Tongue (tissue), 2 donors: ENCODE data around the gene HOXB4. TPM values are rescaled to one million over a fixed set of nuclear protein-coding genes. Genes with fewer than 3 reads are reported as not detected.
A peak's percentile ranks its signal among the peaks of the same experiment; 100 is the strongest.

Experiments used
- DNase-seq: peaks from one replicate; pipeline ENCODE4 v3.0.0-alpha.2; 2015
- total RNA-seq: library from RNA; depleted of rRNA; stranded (reverse); fragments of >200 nt; gene quantifications from one replicate; pipeline ENCODE4 v1.2.3, GENCODE V29; 2014

HOXB4 gene
- total RNA-seq, 1 donor from 2014 or later: 0.92 TPM

GRCh38 chr17:48615047-48615962 lies 37.2 kb upstream of the HOXB4 start, which contains the start of gene HOXB8:
HOXB8 (minus strand) TSS chr17:48615292; CDS start chr17:48614704, 588 bp downstream.
- DNase-seq: no peak

- DNase-seq: no peak
These were observed 35.9 kb upstream of the HOXB4 start for GRCh38 chr17:48613862-48614694.

GRCh38 chr17:48612854-48613691 lies 34.9 kb upstream of the HOXB4 start:
- DNase-seq: peak; percentile 51

DNA sequence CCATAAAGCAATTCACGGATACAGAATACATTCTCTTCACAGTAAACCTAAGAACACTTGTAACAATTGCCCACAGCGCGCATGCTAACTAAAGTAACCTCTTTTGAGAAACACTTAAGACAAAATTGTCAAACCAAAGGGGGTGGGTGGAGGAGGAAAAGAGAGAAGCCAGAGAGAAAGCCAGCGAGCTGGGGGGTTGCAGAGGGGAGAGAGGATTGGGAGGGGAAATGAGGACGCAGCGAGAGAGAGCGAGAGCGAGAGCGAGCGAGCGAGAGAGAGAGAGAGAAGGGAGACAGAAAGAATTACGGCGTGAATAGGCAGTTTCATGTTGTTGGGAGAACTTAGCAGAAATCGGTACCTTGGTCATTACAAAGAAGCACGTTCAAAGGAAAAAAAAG lies 34.3 kb upstream of the HOXB4 start:
- DNase-seq: no peak

GRCh38 chr17:48611681-48612455 lies 33.7 kb upstream of the HOXB4 start:
- DNase-seq: no peak

DNA sequence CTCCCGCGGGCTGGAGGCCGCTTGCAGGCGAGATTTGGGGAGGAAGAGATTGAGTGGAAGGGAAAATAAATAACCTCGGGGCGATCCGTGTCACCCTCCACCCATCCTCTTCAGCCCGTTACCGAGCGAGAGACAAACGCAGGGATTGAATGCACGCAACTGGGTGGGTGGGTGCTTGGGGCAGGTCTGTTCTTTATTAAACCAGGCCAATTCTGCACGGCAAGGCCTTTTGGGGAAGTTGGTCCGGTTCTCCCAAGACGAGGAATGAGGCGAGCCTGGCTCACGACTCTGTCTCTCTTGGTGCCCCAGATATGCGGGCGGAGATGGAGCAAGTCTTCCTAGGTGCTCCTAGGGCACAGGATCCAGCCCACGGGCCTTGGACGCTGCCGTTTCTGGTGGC lies 33.1 kb upstream of the HOXB4 start:
- no peak for DNase-seq

DNA sequence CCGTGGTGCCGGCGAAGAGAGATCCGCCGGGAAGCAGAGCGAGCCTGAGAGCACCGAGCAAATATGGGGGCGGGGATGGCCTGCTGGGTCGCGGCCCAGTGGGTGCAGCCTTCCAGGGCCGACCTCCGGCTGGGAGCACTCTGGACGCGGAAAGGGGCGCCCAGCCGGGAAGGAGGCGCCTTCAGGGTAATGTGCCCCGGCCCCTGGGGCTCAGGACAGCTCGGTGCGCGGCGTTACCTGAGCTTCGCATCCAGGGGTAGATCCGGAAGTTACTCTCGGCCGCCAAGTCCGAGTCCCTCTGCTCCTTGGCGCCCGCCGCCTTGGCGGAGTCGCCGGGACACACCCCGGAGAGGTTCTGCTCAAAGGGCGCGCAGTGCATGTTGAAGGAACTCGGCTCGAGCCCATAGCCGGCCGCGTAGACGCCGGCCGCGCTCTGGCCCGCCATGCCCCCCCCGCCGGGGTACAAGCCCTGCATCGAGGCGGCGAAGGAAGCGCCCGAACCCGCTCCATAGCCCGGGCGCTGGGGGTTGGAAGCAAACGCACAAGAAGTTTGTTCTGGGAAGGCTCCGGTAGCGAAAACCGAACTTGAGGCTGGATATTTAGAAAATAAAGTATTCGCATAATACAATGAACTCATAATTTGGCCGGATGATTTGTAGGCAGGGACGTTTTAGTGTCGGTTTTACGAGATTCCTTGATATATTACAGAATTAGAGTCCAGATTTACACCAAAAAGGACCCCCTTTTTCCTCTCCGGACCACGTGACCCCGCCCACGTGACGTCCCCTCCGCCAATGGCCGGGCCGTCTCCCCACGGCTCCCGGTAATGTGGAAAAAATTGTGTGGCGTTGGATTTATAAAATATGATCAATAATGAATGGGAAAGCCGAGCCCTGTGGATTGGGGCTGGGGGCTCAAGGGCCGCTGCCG lies 32.4 kb upstream of the HOXB4 start, which contains the start of gene HOXB7:
TSS of gene HOXB7 (minus strand) at position 736 of the 930 bp plus-strand sequence. CDS start at position 637, 99 bp downstream.
- DNase-seq: peak; percentile 65

GRCh38 chr17:48609759-48610281 lies 31.7 kb upstream of the HOXB4 start:
- no peak for DNase-seq

DNA sequence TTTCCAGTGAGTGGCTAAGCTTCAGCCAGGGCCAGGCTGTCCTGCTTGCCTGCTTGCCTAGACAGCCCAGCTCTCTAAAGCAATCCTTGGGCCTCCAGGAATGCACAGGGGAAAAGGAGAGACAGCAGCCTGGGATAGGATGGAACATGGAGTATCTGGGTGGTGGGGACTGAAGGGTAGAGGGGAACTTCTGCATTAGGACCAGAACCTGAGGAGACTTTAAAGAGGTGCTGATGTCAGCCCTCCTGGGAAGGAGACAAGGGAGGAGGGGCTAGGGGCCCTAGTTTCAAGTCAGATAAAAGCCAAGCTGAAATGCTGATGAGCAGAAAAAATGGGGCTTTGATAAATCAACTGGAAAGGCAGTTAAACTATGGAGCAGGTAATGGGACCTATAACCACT lies 30.9 kb upstream of the HOXB4 start:
- no peak for DNase-seq

DNA sequence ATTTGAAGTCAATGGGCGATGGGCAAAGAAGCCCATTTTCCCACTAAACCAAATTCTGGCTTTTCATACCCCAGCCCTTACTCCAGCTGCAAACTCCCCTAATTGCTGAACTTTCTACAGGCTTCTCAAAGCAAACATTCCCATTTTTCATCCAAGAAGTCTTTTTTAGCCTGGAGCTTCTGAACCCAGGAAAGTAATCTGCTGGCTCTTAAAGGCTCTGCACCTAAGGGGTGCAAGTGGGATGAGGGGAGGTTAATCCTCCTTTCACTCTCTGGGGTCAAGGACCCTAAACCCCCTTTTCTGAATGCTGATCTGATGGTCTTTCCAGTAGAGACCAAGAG lies 30.3 kb upstream of the HOXB4 start:
- no peak for DNase-seq

DNA sequence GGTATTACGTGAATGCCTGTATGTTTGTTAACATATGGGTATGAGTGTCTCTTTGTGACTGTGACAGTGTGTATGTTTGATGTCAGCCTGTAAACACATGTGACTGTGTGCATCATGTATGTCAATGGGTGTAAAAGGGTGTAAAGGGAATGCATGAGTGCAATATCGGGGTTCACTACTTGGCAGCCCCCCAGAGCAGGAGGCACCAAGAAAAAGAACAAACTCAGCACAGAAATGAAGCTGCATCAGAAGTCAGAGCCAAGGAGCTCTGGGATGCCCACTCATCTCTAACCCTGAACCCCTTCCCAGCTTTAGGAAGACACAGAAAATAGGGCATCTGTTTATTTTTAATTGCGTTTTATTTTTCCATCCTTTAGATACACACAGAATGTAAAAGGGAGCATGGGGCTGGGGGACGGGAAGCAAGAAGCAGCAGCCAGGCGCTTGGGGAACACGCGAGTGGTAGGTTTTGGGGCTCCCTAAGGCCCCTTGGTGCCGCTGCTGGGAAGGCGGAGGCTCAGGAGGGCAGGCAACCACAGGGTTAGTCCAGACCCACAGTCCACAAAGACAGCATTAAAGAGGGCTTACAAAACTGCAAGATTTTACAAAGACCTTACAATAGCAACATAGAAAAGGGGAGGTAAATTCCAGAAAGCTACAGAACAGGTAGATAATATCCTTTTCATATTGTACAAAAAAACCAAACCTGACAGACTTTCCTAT lies 28.9 kb upstream of the HOXB4 start:
- DNase-seq: no peak

DNA sequence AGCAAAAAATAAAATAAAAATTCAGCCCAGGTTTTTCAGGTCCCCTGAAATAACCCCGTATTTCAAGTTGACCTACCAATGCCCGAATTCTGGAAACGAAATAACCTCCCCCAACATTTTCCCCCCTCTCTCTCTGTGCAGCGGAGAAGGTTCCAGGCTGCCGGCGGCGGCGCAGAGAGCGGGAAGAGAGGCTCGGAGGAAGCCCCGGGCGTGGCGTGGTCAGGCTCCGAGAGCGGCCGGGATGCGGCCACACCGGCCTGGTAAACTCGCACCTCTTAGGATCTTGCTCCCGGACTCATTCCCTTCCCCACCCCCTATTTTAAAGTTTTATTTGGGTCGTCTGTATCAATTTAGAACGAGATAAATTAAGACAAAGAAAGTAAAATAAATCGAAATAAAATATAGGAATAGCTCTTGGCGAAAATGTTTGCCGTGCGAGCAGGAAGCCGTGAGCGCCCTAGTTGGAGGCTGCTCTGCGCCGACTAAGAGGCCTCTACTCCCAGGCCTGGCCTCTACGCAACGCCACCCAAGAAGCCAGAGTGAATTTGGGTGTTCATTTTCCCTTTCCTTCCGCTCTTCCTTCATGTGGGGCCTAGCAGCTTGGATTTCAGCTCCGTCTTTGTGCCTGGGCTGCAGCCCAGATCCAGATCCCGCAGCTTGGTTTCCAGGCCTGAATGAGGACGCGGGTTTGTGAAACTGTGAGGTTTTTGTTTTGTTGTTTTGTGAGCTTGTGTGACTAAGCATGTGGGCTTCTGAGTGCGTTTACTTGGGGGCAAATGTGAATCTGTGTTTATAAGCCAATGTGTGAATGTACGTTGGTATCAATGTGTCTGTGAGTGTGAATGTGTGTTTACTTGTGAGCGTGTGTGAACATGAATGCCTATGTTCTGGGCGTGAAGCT lies 28.1 kb upstream of the HOXB4 start:
- DNase-seq: peak; percentile 31

GRCh38 chr17:48605409-48605919 lies 27.3 kb upstream of the HOXB4 start:
- DNase-seq: no peak

DNA sequence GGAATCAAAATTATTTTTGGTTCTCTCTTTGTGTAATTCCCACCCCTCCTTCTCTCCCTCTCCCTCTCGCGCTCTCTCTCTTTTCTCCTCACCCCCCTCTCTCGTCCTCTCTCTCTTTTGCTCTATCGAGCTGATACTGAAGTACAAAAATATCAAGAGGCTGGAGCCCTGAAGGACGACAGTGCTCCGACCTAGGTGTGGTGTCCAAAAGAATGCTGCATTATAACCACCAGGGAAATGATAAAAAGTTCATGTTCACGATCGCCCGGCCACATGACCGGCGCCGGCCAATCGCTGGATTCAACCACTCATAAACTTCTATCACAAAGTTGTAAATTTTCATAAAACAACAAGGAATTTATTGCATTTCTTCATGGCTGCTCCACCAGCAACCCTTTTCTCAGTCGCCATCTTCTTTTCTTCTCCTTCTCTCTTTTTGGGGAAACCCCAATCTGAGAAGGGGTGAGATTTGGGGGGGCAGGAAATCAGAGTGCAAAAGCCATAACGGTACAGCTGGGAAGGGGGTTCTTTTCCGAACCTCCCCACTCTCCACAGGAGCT lies 26.7 kb upstream of the HOXB4 start, which contains the start of gene HOXB6:
TSS of gene HOXB6 (minus strand) at position 217 of the 560 bp plus-strand sequence. CDS start 6,836 bp downstream, outside the sequence.
- DNase-seq: no peak

DNA sequence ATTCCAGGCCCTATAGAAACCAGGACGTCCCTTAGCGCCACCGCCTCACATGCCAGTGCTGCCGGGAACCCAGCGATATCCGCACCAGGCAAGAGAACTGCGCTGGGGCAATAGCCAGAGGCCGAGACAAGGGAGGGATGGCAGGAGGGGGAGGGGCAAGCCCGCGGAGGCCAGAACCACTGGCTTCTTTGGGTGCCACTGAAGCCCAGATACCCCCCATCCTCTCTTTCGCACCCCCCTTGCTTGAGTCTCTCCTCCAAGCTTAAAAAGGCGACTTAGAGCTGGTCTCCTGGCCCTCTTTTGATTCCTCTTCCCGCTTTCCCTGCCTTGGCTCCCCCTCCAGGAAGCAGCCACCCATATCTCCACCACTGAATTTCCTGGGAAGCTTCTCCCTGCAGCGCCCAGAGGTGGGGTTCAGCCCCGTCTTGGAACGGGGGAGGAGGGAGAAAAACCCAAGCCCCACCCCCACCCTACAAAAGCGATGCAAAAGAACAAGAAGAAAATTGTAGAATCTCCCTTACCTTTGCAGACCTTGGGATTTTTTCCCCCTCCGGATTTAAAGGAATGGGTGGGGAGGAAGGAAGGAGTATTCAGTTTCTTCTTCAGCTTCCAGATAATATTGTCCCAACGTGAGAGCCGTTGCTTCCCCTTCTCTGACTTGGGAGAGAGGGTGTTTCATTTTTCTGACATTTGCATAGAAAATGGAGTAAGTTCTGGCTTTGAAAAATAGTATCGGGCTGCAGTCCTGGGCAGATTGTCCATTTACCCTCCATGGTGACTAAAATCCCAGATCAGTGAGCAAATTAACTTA lies 26.0 kb upstream of the HOXB4 start:
- DNase-seq: no peak
